ENCODE measurements around the gene GGT5.
"Not testable (repeated sequence)": the region's sequence is repeated elsewhere in the genome, so short reads cannot be mapped to it uniquely, and the experiment has no call there.

Gene GGT5

DNA sequence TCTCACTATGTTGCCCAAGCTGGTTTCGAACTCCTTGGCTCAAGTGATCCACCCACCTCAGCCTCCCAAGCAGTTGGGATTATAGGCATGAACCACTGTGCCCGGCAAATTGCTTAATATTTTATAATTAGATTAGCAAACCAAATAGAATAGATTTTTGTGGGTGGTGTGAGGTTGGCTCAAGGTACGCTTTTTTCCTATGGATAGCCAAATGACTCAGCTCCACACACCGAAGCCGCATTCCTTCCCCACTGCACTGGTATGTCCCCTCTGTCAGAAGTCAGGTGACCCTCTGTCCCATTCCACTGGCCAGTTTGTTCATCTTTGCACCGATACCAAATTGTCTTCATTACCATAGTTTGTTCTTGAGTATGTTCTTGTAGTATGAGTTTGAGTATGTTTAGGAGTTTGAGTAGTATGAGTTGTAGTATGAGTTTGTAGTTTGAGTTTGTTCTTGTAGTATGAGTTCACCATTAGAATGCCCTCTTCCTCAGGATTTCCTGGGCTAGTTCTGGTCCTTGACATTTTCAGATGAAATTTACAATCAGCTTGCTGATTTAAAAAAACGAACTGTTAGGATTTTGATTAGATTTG lies 44.2 kb downstream of the GGT5 start:
- DNase-seq = no peak

- no peak for DNase-seq
Measured at GRCh38 chr22:24198682-24199052, 46.2 kb downstream of the GGT5 start.

DNA sequence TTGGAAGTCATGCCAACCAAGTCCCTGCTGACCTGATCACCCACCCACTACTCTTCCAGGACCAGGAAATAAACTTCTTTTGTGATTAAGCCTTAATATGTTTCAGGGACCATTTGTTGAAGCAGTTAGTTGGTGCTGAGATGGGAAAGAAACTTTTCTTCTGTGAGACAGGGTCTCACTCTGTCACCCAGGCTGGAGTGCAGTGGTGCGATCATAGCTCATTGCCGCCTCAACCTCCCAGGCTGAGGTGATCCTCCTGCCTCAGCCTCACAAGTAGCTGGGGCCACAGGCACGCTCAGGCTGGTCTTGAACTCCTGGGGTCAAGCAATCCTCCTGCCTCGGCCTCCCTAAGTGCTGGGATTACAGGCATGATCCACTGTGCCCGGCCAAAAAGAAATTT lies 53.0 kb downstream of the GGT5 start:
- no peak for DNase-seq

GRCh38 chr22:24191381-24191841 lies 53.5 kb downstream of the GGT5 start:
- no peak for DNase-seq

GRCh38 chr22:24190596-24191208 lies 54.2 kb downstream of the GGT5 start:
- no peak for DNase-seq

DNA sequence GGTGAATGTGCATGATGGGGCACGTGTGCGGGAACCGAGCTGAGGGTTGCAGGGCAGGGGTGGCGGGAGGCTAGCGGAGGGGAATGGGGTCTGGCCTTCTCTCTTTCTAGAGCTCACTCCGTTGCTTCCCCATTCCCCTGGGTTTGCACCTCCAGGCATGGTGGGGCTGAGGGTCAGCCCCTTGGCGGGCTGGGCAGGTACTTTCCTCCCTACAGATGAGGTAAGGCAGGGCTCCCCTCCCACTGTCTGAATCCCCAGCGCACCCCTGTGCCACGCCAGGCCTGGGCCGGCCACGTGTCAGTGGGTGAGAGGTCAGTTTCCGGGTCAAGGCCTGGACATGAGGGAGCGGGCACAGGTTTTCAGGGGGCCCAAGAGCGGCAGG lies 54.7 kb downstream of the GGT5 start:
- no peak for DNase-seq

- no peak for DNase-seq
Measured at GRCh38 chr22:24189249-24190158, 55.4 kb downstream of the GGT5 start.

- no peak for DNase-seq
Measured at GRCh38 chr22:24188705-24189248, 56.1 kb downstream of the GGT5 start.

- DNase-seq = no peak
Measured at GRCh38 chr22:24187731-24188644, 56.9 kb downstream of the GGT5 start.

- no peak for DNase-seq
Measured at GRCh38 chr22:24186892-24187670, 57.8 kb downstream of the GGT5 start.

DNA sequence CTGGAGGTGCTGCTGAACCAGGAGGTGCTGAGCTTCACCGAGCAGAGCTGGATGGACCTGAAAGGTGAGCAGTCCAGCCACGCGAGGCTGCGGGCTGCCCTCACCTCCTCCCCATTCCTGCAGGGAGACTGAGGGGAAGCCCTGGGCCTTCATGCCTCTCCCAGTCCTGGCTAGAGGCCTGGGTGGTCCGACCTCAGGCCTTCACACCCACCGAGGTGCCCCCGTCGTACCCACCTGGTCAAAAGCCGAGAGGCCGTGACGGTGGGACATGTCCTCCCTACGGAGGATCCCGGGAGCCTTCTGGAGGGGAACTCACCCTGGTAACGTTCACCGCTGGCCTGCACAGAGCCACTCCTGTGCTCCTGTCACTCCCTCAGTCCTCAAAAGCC lies 58.5 kb downstream of the GGT5 start:
- DNase-seq = no peak

DNA sequence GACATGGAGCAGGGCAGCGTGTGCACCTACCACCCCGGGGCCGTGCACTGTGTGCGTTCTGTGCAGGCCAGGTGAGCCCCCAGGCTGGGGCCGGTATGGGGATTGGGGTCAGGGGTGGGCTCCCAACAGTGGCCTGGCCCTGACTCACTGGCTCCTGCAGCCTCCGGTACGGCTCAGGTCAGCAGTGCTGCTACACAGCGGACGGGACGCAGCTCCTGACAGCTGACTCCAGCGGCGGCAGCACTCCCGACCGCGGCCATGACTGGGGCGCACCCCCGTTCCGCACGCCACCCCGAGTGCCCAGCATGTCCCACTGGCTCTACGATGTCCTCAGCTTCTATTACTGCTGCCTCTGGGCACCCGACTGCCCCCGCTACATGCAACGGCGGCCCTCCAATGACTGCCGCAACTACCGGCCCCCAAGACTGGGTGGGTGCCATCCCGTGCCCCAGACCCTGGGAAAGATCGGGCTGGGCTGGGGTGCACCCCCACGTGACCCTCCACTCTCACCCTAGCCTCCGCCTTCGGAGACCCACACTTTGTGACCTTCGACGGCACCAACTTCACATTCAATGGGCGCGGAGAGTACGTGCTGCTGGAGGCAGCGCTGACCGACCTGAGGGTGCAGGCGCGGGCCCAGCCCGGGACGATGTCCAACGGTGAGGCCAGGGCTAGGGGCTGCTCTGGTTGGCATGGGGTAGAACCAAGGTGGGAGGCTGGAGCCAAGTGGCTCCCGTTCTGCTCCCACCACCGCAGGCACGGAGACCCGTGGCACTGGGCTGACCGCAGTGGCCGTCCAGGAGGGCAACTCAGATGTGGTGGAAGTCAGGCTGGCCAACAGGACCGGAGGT lies 59.2 kb downstream of the GGT5 start:
- no peak for DNase-seq

DNA sequence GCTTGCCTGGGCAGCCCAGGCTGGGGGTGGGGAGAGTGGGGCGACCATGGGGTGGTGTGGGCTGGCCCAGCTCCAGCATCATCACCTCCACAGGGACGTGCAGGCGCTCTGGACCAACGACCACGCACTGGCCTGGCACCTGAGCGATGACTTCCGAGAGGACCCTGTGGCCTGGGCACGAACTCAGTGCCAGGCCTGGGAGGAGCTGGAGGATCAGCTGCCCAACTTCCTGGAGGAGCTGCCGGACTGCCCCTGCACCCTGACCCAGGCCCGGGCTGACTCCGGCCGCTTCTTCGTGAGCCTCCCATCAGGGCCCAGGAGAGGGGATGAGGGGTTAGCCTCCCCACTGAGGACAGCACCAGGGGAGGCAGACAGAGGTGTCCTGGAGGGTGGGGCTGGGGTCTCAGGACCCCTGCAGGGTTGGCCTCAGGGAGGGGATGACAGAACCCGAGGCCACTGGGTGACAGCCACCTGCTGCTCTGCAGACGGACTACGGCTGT lies 59.8 kb downstream of the GGT5 start:
- DNase-seq = no peak

- DNase-seq = no peak
Measured at GRCh38 chr22:24184057-24184798, 60.7 kb downstream of the GGT5 start.

- no peak for DNase-seq
Measured at GRCh38 chr22:24183321-24184031, 61.4 kb downstream of the GGT5 start.

GRCh38 chr22:24182900-24183246 lies 62.0 kb downstream of the GGT5 start:
- not testable (repeated sequence) for DNase-seq

GRCh38 chr22:24181996-24182899 lies 62.6 kb downstream of the GGT5 start:
- no peak for DNase-seq
